HG03025 (cell line): ENCODE measurements around the gene SPRING1.
"Not testable (repeated sequence)": the region's sequence is repeated elsewhere in the genome, so short reads cannot be mapped to it uniquely, and the experiment has no call there.

ENCODE experiments used
- ATAC-seq: cut with Tn5 transposase; IDR thresholded peaks from one replicate; pipeline ENCODE4 v1.9.1; 2021; ENCODE audit warnings: mild to moderate bottlenecking, moderate library complexity; ENCODE audit not compliant: unreplicated experiment, low FRiP score

Gene SPRING1

DNA sequence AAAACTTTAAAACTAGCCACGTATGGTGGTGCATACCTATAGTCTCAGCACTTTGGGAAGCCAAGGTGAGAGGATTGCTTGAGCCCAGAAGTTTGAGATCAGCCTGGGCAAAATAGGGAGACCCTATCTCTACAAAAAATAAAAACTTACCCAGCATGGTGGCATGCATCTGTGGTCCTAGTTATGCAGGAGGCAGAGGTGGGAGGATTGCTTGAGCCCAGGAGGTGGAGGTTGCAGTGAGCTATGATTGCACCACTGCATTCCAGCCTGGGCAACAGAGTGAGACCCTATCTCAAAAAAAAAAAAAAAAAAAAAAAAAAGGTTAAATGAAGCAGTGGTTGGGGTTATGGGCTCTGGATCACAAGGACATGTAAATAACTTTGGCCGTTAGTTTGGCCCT lies 4.9 kb upstream of the SPRING1 start:
- not testable (repeated sequence) for ATAC-seq

DNA sequence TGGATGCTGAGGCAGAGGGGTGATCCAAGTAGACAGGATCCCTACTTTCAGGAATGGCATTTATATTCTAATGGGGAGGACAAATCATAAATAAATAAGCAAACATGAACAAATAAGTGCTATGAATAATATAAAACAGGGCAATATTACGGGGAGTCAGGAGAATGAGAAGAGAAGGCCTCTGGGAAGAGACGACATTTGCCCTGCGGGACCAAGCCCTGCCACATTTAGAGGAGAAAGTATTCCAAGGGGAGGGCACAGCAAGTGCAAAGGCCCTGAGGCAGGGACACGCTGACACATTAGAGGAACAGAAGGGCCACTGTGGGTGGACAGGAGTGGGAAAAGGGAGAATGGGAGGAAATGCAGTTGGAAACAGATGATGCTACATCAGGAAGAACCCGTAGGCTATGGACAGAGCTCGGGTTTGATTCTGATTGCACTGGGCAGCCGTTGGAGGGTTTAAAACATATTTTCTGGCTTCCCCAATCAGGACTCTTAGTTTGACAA lies 1.6 kb upstream of the SPRING1 start:
- no peak for ATAC-seq

DNA sequence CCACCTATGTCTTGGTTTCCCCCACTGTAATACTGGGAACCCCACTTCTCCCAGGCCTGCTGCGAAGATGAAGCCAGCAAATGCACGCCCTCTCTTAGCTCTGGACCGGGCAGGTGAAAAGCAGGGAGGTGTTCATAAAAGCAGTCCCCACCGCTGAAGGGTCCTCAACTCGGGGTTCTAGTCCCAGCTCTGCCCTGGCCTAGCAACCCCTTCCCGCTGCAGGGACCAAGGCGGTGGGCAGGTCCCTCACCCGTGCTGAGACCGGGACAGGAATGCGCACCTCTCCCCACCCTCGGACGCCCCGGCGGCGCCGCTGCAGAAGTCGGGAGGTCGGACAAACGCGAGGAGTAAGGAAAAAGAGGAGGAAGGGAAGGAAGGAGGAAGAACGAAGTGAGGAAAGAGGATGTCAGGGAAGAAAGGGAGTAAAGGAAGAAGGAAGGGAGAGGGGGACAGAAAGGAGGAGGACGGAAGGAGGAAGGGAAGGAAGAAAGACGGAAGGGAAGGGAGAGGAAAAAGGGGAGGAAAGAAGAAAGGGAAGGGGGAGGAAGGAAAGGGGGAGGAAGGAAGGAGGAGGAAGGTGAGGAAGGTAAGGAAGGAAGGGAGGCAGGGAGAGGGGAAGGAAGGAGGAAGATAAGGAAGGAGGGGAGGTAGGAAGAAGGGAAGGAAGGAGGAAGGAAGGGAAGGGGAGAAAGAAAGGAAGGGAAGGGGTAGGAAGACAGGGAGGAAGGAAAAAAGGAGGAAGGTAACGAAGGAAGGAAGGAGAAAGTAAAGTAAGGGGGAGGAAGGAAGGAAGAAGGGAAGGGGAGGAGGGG lies 701 bp downstream of the SPRING1 start:
- ATAC-seq: no peak

DNA sequence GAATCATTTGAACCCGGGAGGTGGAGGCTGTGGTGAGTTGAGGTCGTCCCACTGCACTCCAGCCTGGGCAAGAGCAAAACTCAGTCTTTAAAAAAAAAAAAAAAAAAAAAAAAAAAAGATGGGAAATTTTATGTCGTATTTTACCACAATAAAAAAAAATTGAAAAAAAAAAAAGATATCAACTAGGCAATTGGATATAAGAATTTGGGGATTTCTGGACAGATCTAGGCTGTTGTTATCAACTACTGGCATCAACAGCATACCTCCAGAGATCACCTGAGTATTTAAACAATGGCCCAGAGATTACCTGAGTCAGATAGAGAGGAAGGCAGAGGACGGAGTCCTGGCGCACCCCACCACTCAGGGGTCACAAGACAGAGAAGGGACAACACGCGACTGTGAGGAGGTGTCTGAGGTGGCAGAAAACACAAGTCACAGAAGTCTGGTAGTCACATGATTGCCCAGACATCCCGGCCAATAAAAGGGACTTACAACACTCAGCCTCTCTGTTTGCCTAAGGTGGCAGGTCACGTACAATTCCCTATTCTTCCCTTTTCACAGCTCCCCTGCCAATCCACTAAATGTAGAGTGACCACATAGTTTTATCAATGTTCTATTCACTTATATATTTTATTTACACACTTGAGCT lies 1.8 kb downstream of the SPRING1 start:
- ATAC-seq: no peak

DNA sequence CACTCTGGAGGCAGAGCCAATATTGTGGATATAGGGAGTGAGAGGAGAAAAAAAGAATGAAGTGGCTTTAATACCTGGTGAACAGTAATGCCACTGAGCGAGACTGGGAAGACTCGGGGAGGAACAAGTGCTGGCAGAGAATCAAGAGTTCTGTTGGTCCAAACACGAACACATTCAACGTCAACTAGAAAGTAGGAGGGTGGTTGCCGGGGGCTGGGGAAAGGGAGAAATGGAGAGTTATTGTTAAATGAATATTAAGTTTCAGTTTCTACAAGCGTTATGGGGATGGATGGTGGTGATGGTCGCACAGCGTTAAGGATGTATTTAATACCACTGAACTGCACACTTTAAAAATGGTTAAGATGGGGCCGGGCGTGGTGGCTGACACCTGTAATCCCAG lies 2.8 kb downstream of the SPRING1 start:
- no peak for ATAC-seq

DNA sequence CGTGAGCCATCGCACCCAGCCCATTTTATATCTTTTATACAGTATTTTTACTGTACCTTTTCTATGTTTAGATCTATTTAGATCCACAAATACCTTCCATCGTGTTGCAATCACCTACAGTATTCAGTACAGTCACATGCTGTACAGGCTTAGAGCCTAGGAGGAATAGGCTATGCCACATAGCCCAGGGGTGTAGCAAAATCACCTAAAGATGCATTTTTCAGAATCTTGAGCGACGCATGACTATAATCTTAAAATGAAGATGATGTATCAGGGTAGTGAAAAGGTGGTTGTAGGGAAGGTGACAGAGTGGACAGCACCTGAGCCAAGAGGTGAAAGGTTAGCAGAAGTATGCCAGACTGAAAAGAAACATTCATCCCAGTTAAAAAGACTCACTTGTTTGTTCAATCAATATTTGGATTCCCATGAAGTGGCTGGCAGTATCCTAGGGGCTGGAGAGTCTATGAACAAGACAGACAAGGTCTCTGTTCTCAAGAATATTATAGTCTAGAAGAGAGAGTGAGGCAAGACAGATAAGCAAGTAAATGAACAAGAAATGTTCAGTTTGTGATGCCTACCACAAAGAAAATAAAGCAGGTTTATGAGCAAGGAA lies 3.6 kb downstream of the SPRING1 start:
- no peak for ATAC-seq

DNA sequence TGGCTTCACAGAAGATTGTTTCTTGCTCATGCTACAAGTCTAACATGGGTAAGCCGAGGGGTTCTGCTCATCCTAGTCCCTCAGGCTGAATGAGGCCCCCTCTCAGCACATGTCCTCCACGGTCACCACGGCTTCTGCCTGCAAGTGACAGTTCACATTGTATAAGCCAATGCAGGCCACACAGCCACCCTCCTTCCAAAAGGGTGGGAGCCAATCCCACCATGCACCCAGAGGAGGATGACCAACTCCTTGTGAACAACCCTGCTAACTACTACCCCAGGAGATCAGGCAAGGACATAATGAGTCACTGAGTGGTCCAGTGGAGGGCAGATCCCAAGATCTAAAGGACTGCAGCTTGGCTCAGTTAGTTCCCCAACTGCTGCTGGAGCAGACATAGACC lies 6.1 kb downstream of the SPRING1 start:
- ATAC-seq: no peak

DNA sequence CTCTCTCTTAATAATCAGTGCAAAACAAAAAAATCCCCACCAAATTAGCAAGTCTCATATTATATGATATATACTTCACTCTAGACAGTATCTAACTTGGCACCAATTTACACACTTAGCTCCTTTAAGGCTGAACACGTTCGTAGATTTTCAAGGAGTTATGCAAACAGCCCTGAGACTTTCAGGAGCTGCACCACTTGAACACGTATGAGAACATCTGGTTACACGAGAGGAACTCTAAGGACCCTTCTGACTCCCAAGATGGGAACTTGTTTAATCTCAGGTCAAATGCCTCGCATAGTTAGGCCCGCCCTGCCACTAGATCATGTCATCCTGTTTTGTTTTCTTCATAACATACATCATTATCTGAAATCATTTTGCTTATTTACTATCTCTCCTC lies 10.0 kb downstream of the SPRING1 start:
- no peak for ATAC-seq

DNA sequence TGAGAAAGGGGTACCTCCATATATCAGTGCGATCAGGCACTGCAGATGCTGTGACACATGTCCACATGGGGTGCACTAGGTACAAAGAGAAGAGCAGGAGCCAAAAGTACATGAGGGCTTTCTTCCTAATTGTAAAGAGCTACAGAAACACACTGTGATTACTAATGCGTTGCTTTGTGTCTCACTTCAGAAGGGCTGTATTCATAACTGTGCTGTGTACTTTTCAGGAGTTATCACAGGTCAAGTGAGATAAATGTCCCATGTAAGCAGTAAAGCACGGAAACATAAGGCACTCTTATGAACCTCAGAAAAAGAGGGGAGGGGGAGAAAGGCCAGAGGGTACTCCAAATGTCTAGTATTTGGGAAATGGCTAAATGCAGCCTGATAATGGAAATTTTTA lies 10.6 kb downstream of the SPRING1 start:
- no peak for ATAC-seq

DNA sequence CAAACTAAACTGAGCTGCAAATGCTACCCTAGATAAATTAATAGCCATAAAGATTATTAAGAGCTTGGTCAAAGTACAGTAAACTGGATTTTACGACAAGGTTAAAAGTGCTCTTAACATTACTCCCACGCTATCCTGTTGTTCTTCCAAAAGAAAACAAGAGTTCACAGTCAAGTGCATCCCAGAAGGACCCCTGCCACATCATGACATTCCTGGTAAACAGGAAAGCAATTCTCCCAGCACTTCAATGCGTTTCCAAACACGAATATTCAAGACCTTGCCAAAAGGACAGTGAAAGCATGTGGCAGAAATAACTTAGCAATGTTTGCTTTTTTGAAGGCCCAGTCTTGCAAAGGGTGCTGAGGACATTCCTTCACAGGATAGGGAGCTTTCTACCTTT lies 11.2 kb downstream of the SPRING1 start:
- ATAC-seq: no peak

DNA sequence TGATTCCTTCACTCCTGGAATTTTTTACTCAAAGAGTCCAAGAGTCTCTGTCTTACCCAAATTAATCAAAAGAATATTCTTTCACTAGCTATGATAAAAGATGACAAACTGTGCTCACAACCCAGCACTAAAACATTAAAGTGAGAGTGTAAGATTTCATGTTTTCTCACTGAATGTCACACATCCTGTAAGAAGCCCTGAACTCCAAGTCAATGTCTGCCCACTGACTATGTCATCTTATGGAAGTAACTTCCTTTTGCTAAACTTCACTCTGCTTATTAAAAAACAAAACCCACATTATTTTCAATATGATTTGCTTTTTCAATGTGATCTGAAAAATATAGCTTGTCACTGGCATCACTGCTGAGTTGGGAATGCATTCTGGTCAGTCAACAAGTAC lies 15.6 kb downstream of the SPRING1 start:
- no peak for ATAC-seq

DNA sequence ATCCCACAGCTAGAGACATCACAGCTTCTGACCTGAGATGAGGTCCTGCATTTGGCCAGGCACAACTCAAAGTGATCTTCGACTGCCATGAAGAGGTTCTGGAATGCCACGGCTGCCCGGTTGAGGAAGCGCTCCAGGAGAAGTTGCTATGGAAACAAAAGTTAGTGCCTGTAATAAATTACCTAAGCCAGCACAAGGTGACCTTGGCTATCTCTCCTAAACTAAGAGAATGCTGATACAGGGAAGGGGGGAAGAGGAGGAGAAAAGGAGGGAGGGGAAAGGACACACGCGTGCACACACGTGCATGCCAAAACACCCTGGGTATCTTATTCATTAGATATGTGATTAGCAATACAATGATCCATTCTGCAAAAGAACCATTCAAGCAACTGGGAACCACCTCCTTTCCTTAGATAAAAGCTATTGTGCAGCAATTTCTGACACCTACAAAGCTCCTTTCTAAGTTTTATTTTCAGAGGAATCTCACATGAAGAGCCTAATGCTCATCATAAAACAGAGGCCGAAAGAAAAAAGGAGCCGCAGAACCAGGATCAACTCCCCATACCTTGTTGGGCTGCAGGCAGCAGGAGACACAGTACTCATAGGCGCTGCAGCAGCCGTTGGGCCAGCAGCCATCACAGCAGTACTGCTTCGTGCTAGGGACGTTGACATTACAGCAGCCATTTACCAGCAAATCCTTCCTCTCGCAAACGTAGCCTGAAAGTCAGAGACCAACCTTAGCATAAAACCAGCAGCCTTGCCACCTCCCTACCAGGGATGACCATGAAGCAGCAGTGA lies 17.9 kb downstream of the SPRING1 start:
- no peak for ATAC-seq

DNA sequence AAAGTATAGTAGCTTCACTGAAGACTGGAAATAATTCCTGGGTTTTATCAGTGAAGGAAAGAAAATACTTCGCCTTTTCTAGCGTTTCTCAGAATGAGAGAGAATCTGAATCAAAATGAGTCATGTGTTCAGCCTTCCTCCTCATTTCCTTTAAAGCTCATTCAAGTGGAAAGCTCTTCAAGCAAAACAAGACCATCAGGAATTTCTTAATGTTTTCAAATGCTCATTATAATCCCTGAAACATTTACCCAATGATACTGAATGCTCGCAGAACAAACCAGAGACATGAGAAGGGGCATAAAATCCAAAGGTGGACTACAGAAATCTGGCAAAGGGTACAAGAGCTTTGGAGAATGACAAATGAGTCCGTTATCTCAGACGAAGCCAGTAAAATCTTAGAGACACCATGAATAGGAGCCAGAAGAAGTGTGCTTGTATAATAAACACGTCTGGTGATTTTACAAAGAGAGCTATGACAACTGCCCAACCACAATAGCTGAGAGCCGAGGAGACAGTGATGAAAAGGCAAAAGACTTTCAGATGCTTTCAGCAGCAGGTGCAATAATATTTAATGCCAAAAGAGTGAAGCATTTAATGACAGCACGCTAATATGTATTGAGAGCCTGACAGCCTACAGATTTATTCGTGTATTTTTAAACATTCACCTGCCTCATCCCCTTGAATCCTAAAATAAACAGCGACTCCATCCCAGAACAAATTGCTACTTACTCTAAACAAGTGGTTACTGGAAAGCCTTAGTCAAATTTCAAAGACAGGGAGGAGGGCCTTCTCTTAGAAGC lies 19.0 kb downstream of the SPRING1 start:
- ATAC-seq: no peak

DNA sequence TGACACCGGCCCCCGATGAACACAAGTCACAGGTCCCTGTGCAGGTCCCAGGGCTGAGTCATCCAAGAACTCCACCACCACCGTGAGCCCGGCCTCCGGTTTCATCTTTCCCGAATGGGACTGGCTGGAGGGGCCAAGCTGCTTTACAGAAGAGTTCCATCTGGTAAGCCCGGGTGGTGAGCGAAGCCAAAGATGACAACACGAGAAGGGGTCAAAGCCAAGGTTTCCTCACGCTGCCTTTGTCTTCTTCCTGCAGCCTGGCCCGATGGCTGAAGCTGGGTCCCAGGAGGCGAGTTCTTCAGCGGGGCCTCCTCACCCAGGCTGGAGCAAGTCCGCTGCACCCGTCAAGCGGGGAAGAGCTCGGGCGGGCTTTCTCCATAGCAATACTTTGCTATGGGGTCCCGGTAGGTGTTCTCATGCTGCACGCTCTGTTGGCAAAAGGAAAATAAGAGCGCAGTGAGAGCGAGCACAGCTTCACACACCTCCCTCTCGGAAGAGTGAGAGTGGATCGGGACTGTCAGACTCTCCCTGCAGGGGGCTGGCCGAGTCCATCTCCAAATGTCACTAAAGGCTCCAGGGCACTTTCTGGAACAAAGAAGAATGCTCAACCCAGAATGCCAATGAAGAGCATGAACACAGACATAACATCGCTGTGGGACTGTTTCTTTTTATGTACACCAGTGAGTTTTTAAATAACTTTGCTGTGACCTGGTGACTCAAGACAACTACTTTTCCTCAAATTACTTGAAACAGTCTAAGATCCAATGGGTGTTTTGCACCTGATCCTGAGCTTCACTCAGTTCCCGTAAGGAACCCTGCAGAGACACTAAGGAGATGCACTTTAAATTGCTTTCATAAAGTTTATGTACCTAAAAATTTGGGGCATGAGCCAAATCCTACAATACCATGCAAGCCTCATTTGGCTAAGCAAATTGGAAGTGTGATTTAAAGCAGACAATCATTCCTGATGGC lies 20.1 kb downstream of the SPRING1 start:
- no peak for ATAC-seq

DNA sequence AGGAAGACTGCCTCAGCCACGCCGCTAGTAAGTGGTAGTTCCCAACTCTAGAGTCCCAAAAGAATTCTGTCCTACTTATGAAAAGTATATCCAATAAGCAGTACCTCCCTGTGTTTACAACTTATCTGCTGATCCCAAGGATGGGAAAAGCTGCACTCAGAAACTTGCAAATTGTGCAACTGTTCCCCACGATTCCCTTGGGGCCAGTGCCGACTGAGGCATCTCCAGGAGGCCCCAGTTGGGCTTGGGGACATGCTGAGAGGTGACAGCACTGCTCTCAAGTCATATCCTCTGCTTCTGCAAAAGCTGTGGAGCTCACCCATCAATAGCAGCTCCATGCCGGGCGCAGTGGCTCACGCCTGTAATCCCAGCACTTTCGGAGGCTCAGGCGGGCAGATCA lies 23.7 kb downstream of the SPRING1 start:
- no peak for ATAC-seq

DNA sequence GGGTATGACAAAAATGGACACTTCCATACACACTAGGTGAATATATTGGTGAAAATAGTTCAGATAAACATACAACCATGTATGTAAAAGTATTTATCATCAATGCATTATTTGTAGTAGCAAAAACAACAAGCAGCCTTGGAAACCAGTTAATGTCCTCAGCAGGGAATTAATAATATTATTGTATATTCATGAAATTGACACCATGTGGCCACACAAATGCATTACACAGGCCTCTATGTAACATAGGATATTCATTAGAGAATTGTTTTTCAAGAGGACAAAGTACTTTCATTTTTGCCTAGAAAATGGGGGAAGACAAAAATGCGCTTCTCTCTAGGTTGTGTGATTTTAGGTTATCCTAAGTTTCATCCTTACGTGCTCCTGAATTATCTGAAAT lies 24.3 kb downstream of the SPRING1 start:
- no peak for ATAC-seq

DNA sequence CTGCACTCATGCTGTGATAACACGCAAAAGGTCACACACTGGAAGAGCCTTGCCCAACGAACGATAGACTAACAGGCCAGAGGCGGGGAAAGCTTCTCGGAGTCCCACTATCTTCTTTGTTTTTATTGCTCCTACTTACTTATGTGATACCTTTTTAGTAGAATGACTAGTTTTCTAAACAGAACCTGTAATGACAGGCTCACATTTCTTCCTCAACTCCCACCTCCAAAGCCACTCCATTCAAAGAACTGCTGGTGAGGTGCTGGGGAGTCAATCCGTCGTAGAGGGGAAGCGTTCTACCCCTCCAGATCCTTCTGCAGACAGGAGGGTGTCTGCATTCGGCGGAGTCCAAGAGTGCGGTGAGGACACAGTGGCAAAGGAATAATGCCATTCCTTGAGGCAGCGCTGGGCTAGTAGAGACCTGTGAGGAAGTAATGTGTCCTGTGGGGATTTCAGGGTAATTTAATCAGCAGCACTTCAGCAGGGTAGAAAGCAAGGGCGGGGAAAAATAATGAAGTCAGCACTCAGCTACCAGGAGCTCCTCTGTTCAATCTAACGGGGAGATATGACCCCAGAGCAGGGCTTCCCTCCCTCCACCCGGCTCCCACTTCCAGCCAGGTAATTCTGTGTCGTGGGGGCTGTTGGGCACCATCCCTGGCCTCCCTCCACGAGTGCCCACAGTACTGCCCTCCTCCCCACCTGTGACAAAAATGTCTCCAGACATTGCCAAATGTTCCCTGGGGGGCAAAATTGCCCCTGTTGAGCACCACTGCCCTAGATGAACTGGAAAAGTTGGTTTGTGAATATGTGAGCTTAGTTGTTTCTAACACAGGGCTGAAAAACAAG lies 25.2 kb downstream of the SPRING1 start:
- no peak for ATAC-seq
